K562 (cell line): ENCODE measurements around the gene GUCY1A1.

Experiments
- CAMTA2 ChIP-seq: fragments of 250-450 bp; sonication (Bioruptor Pico); conservative IDR thresholded peaks from 2 replicates; pipeline ENCODE4 v1.5.1; 2022
- CREB1 ChIP-seq, 2 experiments: sonication (generic) in 1 of 2; formaldehyde crosslinking in 1 of 2; IDR thresholded peaks; 2 replicates each; pipeline versions ENCODE4 v1.6.1 to v1.8.0; 2012 to 2022; ENCODE audit warnings: inconsistent platforms in 1 of 2, mild to moderate bottlenecking in 1 of 2, missing genetic modification reagents in 1 of 2, moderate library complexity in 1 of 2
- GABPA ChIP-seq: fragments of 200-800 bp; sonication (Bioruptor generic); conservative IDR thresholded peaks from 2 replicates; pipeline ENCODE4 v1.6.1; 2016; ENCODE audit warnings: low read depth, missing genetic modification characterization, missing compliant biosample characterization
- IFI16 ChIP-seq: fragments of 250-450 bp; sonication (Bioruptor Pico); IDR thresholded peaks from 2 replicates; pipeline ENCODE4 v2.1.2; 2022; ENCODE audit warnings: mild to moderate bottlenecking, inconsistent platforms
- MAFK ChIP-seq: IDR thresholded peaks from 2 replicates; pipeline ENCODE4 v1.6.1; 2011; ENCODE audit warnings: low read length, improper control_type of control experiment
- NFATC3 ChIP-seq: fragments of 450-650 bp; IDR thresholded peaks from 2 replicates; pipeline ENCODE4 v1.6.1; 2017; ENCODE audit warnings: mild to moderate bottlenecking
- POLR2A ChIP-seq: fragments of 450-650 bp; conservative IDR thresholded peaks from 2 replicates; pipeline ENCODE4 v1.6.1; 2016
- TF ChIP-seq, protein P1 (sequence below), 3 experiments: IDR thresholded peaks in 2 of 3; conservative IDR thresholded peaks in 1 of 3; 2 replicates each; pipeline ENCODE4 v1.5.1; 2011 to 2012; ENCODE audit warnings: low read length in 3 of 3, mild to moderate bottlenecking in 3 of 3, control low read depth in 2 of 3, improper control_type of control experiment in 1 of 3, inconsistent platforms in 1 of 3, low read depth in 1 of 3, mixed read lengths in 1 of 3, moderate library complexity in 1 of 3; ENCODE audit not compliant: insufficient read depth in 2 of 3

DNA sequence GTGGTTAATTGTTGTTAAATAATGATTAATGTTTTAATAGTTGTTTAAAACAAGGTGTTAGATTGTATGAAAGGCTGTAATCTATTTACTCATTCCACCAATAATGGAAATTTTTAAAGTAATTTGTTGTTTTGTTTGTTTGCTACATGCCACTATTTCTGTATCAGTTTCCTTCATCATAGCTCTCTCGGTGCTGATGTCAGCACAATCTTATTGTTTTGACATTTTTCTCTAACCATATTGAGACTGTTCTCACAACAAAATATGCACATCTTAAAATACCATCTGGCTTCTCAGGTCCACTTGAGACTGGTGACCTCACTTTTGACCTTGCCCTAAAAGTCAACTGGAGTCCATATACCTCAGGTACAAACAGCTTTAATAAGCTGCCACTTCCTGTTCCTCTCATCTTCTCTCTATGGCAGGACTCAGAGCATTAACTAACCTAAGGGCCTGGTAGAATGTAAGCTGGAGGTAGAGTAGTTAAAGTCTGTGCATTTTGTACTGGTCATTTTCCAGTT, 91.2 kb downstream of the GUCY1A1 start:
- TF ChIP-seq, protein P1, sequence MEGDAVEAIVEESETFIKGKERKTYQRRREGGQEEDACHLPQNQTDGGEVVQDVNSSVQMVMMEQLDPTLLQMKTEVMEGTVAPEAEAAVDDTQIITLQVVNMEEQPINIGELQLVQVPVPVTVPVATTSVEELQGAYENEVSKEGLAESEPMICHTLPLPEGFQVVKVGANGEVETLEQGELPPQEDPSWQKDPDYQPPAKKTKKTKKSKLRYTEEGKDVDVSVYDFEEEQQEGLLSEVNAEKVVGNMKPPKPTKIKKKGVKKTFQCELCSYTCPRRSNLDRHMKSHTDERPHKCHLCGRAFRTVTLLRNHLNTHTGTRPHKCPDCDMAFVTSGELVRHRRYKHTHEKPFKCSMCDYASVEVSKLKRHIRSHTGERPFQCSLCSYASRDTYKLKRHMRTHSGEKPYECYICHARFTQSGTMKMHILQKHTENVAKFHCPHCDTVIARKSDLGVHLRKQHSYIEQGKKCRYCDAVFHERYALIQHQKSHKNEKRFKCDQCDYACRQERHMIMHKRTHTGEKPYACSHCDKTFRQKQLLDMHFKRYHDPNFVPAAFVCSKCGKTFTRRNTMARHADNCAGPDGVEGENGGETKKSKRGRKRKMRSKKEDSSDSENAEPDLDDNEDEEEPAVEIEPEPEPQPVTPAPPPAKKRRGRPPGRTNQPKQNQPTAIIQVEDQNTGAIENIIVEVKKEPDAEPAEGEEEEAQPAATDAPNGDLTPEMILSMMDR (IDR thresholded peaks at IDR 0.05 in 2 of 3, conservative IDR thresholded peaks at IDR 0.05 in 1 of 3; ENCODE audit: insufficient read depth in 2 of 3, low read depth in 1 of 3, low read length in 3 of 3), result no peak
- no peak for TF ChIP-seq CREB1 (IDR thresholded peaks at IDR 0.05)
- no peak for TF ChIP-seq CREB1 (CRISPR knock-in tag; IDR thresholded peaks at IDR 0.05)
- no peak for TF ChIP-seq IFI16 (CRISPR knock-in tag)
- no peak for TF ChIP-seq POLR2A
- TF ChIP-seq GABPA, result no peak
- no peak for TF ChIP-seq CAMTA2 (CRISPR knock-in tag)
- no peak for TF ChIP-seq NFATC3
- peak; percentile 25; the same call in 1 of the 2 replicates for TF ChIP-seq MAFK
